ENCODE data around the gene TNRC6C.

Gene TNRC6C

DNA sequence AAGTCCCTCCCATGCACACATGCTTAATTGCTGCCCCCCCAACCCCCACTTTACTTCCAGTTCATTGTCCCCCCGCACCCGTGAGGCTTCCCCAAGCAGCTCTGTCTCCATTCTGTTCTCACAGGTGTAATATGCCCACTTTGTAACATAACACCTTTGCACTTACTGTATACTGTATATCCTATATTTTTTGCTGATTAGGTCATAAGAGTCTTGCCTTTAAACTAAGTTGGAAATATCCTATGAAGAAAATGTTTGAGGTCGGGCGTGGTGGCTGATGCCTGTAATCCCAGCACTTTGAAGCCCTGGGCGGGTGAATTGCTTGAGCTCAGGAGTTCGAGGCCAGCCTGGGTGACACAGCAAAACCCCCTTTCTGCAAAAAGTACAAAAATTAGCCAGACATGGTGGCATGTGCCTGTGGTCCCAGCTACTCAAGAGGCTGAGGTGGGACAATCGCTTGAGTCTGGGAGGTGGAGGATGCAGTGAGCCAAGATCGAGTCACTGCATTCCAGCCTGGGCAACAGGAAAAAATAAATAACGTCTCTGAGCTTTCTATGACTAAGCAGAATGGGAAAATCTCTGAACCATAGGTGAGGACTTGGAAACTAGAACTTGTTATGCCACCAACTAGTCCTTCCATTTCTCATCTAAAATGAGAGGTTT is 76.1 kb downstream of the TNRC6C start:
- Histone ChIP-seq H3K9me3 (ENCODE audit: control insufficient read depth, low read length) (no peaks in the 10 kb centered on the region), H3K4me1 (ENCODE audit: control insufficient read depth, insufficient read depth, low read length, poor library complexity, severe bottlenecking) (peaks cover 6% of the 10 kb centered on the region), H3K27ac (ENCODE audit: low read depth, low read length, severe bottlenecking) (no peak overlapping the region), H3K4me3 (ENCODE audit: extremely low read depth, insufficient read depth, low read length, poor library complexity, severe bottlenecking) (no peak overlapping the region), H3K36me3 (ENCODE audit: control insufficient read depth, insufficient read depth, low read length) (no peaks in the 10 kb centered on the region)
- 87 to 90% methylated on average over 6 of the region's 9 CpGs for WGBS, 2 experiments (ENCODE audit: insufficient coverage in 2 of 2)

DNA sequence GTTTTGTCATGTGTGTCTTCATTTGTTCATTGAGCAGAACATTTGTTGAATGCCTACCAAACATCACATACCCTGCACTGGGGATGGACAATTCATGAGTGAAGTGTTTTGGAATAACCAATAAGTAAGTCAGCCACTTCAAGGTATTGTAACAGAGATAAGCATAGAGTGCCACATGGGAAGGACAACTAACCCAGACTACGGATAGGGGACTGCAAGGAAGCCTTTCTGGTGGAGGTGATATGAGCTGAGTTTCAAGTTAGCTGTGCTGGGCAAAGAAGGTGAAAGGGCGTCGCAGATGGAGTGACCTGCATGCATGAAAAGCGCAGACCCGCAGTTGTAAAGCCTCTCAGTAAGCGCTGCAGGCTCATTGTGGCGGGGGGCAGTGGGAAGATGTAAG is 78.8 kb downstream of the TNRC6C start:
- WGBS, 2 experiments (ENCODE audit: insufficient coverage in 2 of 2), result 82 to 86% methylated on average over 4 of the region's 7 CpGs
- Histone ChIP-seq H3K27ac (ENCODE audit: low read depth, low read length, severe bottlenecking) (no peak overlapping the region), H3K9me3 (ENCODE audit: control insufficient read depth, low read length) (no peaks in the 10 kb centered on the region), H3K4me3 (ENCODE audit: extremely low read depth, insufficient read depth, low read length, poor library complexity, severe bottlenecking) (no peak overlapping the region), H3K4me1 (ENCODE audit: control insufficient read depth, insufficient read depth, low read length, poor library complexity, severe bottlenecking) (peaks cover 6% of the 10 kb centered on the region), H3K36me3 (ENCODE audit: control insufficient read depth, insufficient read depth, low read length) (no peaks in the 10 kb centered on the region)

DNA sequence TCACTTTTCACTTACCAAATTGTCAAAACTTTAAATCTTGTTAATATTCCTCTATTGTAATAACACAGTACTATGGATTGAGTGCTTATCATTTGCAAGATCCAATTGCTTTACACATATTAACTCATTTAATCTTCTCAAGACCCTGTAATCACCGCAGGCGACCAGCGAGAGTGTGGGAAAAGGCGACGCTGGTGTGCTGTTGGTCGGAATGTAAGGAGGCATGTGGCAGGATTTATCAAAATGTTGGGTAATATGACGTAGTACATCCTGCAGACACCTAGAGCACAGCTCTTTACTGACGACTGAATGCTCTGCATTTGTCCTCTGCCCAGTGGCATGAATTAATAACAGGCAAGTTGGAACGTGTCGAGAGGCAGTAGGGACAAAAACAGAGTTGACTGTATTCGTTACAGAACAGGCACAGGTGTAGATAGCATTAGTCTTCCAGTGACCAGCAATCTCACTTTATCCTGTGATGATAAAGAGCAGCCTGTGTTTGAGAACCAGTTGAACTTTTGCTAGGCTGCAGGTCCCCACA is 80.3 kb downstream of the TNRC6C start:
- no peak overlapping the region for H3K27ac ChIP-seq (ENCODE audit: low read depth, low read length, severe bottlenecking)
- no peak overlapping the region for H3K4me3 ChIP-seq (ENCODE audit: extremely low read depth, insufficient read depth, low read length, poor library complexity, severe bottlenecking)
- H3K9me3 ChIP-seq (ENCODE audit: control insufficient read depth, low read length), result no peaks in the 10 kb centered on the region
- no peaks in the 10 kb centered on the region for H3K36me3 ChIP-seq (ENCODE audit: control insufficient read depth, insufficient read depth, low read length)
- 96 to 98% methylated on average over 7 to 11 of the region's 11 CpGs for WGBS, 2 experiments (ENCODE audit: insufficient coverage in 2 of 2)
- H3K4me1 ChIP-seq (ENCODE audit: control insufficient read depth, insufficient read depth, low read length, poor library complexity, severe bottlenecking), result peaks cover 6% of the 10 kb centered on the region

- no peaks in the 10 kb centered on the region for H3K36me3 ChIP-seq (ENCODE audit: control insufficient read depth, insufficient read depth, low read length)
- 89 to 93% methylated on average over 3 of the region's 5 CpGs for WGBS, 2 experiments (ENCODE audit: insufficient coverage in 2 of 2)
- H3K27ac ChIP-seq (ENCODE audit: low read depth, low read length, severe bottlenecking), result no peak overlapping the region
- H3K4me1 ChIP-seq (ENCODE audit: control insufficient read depth, insufficient read depth, low read length, poor library complexity, severe bottlenecking), result peaks cover 6% of the 10 kb centered on the region
- H3K9me3 ChIP-seq (ENCODE audit: control insufficient read depth, low read length), result peaks cover 1% of the 10 kb centered on the region
- H3K4me3 ChIP-seq (ENCODE audit: extremely low read depth, insufficient read depth, low read length, poor library complexity, severe bottlenecking), result no peak overlapping the region
These were observed 81.1 kb downstream of the TNRC6C start for GRCh38 chr17:78039581-78039980.

DNA sequence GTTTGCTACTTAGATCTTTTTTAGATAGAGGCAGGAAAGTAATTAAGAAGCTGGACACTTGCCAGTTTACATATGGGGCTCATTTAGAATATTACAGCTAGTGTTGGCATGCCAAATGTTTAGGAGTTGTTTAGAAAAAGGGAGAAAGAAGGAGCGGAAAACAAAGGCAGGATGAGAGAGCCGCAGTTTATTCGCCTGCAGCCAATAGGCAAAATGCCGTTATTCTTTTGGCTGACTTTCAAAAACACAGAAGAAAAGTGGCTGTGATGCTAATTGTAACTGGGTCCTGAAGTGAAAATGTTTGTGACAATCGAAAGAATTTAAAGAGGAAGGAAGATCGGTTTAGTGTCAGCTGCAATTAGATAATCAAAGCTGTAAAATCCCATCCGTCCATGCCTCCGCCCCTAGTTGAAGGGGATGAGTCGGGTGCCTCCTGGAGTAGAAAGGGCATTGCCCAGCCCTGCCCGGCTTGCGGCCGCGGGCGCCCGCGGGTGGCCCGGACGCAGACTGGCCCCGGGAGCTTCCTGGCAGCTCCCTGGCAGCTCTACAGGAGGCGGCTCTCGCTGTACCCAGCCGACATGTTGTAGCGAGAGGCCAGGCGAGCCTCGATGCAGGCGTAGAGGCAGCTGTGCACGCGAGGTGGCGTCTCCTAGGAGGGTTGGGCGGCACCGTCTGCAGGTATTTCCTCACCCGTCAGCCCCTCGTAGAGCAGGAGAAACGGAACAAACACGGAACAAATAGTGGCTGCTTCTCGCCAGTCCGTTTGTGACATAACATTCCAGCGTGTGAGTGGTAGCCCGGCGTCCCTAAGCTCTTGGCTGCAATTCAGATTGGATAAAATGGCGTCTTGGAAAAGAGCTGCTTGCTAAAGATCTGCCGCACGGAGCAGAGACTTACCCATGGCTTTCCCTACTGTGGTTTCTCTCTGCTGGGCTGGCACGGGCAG is 82.2 kb downstream of the TNRC6C start:
- H3K4me1 ChIP-seq (ENCODE audit: control insufficient read depth, insufficient read depth, low read length, poor library complexity, severe bottlenecking), result no peaks in the 10 kb centered on the region
- 92 to 96% methylated on average over 39 to 44 of the region's 44 CpGs for WGBS, 2 experiments (ENCODE audit: insufficient coverage in 2 of 2)
- no peak overlapping the region for H3K27ac ChIP-seq (ENCODE audit: low read depth, low read length, severe bottlenecking)
- peaks cover 6% of the 10 kb centered on the region for H3K9me3 ChIP-seq (ENCODE audit: control insufficient read depth, low read length)
- no peaks in the 10 kb centered on the region for H3K36me3 ChIP-seq (ENCODE audit: control insufficient read depth, insufficient read depth, low read length)
- H3K4me3 ChIP-seq (ENCODE audit: extremely low read depth, insufficient read depth, low read length, poor library complexity, severe bottlenecking), result no peak overlapping the region

- Histone ChIP-seq H3K27ac (ENCODE audit: low read depth, low read length, severe bottlenecking) (no peak overlapping the region), H3K4me1 (ENCODE audit: control insufficient read depth, insufficient read depth, low read length, poor library complexity, severe bottlenecking) (no peaks in the 10 kb centered on the region), H3K4me3 (ENCODE audit: extremely low read depth, insufficient read depth, low read length, poor library complexity, severe bottlenecking) (no peak overlapping the region), H3K36me3 (ENCODE audit: control insufficient read depth, insufficient read depth, low read length) (no peaks in the 10 kb centered on the region), H3K9me3 (ENCODE audit: control insufficient read depth, low read length) (peaks cover 6% of the 10 kb centered on the region)
- WGBS, 2 experiments (ENCODE audit: insufficient coverage in 2 of 2), result 100% methylated on average over 1 of the region's 6 CpGs; no CpG with 5 or more reads in 1 of the 2 experiments
These were observed 83.1 kb downstream of the TNRC6C start for GRCh38 chr17:78041386-78042179.

DNA sequence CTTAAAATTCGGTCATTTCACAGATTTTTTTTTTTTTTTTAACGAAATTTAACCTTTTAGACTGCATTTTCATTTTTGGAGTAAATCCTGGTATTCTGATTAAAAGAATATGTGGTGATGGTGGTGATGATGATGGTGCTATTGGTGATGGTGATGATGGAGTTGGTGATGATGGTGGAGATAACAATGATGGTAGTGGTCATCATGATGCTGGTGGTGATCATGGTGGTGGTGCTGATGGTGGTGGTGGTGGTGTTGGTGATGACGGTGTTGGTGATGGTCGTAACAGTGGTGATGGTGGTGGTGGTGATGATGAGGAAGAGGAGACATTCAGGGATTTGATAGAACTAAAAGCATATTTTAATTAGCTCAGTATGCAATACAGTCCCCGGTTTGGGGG is 84.0 kb downstream of the TNRC6C start:
- Histone ChIP-seq H3K4me3 (ENCODE audit: extremely low read depth, insufficient read depth, low read length, poor library complexity, severe bottlenecking) (no peak overlapping the region), H3K4me1 (ENCODE audit: control insufficient read depth, insufficient read depth, low read length, poor library complexity, severe bottlenecking) (no peaks in the 10 kb centered on the region), H3K9me3 (ENCODE audit: control insufficient read depth, low read length) (peaks cover 6% of the 10 kb centered on the region), H3K36me3 (ENCODE audit: control insufficient read depth, insufficient read depth, low read length) (no peaks in the 10 kb centered on the region), H3K27ac (ENCODE audit: low read depth, low read length, severe bottlenecking) (no peak overlapping the region)
- 100% methylated on average over 1 of the region's 5 CpGs; no CpG with 5 or more reads in 1 of the 2 experiments for WGBS, 2 experiments (ENCODE audit: insufficient coverage in 2 of 2)

GRCh38 chr17:78043031-78043430 is 84.5 kb downstream of the TNRC6C start:
- no peak overlapping the region for H3K27ac ChIP-seq (ENCODE audit: low read depth, low read length, severe bottlenecking)
- WGBS, 2 experiments (ENCODE audit: insufficient coverage in 2 of 2), result no CpG with 5 or more reads among the region's 1 CpG
- H3K4me1 ChIP-seq (ENCODE audit: control insufficient read depth, insufficient read depth, low read length, poor library complexity, severe bottlenecking), result no peaks in the 10 kb centered on the region
- peaks cover 6% of the 10 kb centered on the region for H3K9me3 ChIP-seq (ENCODE audit: control insufficient read depth, low read length)
- no peak overlapping the region for H3K4me3 ChIP-seq (ENCODE audit: extremely low read depth, insufficient read depth, low read length, poor library complexity, severe bottlenecking)
- no peaks in the 10 kb centered on the region for H3K36me3 ChIP-seq (ENCODE audit: control insufficient read depth, insufficient read depth, low read length)

GRCh38 chr17:78044280-78044835 is 85.9 kb downstream of the TNRC6C start:
- Histone ChIP-seq H3K4me1 (ENCODE audit: control insufficient read depth, insufficient read depth, low read length, poor library complexity, severe bottlenecking) (no peaks in the 10 kb centered on the region), H3K4me3 (ENCODE audit: extremely low read depth, insufficient read depth, low read length, poor library complexity, severe bottlenecking) (no peak overlapping the region), H3K27ac (ENCODE audit: low read depth, low read length, severe bottlenecking) (no peak overlapping the region), H3K9me3 (ENCODE audit: control insufficient read depth, low read length) (peaks cover 6% of the 10 kb centered on the region), H3K36me3 (ENCODE audit: control insufficient read depth, insufficient read depth, low read length) (peaks cover 7% of the 10 kb centered on the region)
- 92 to 100% methylated on average over 3 of the region's 3 CpGs for WGBS, 2 experiments (ENCODE audit: insufficient coverage in 2 of 2)

GRCh38 chr17:78045316-78045715 is 86.8 kb downstream of the TNRC6C start:
- H3K4me3 ChIP-seq (ENCODE audit: extremely low read depth, insufficient read depth, low read length, poor library complexity, severe bottlenecking), result no peak overlapping the region
- WGBS, 2 experiments (ENCODE audit: insufficient coverage in 2 of 2), result 97 to 98% methylated on average over 4 of the region's 5 CpGs
- H3K27ac ChIP-seq (ENCODE audit: low read depth, low read length, severe bottlenecking), result no peak overlapping the region
- H3K4me1 ChIP-seq (ENCODE audit: control insufficient read depth, insufficient read depth, low read length, poor library complexity, severe bottlenecking), result no peaks in the 10 kb centered on the region
- H3K9me3 ChIP-seq (ENCODE audit: control insufficient read depth, low read length), result peaks cover 6% of the 10 kb centered on the region
- peaks cover 14% of the 10 kb centered on the region for H3K36me3 ChIP-seq (ENCODE audit: control insufficient read depth, insufficient read depth, low read length)

Data from mesodermal cell (in vitro differentiated cells).